Activated naive CD8-positive, alpha-beta T cell treated with anti-CD3 and anti-CD28 coated beads for 36 hours (primary cell): ENCODE results near the gene GLUL. TPM values are rescaled to one million over a fixed set of nuclear protein-coding genes. Genes with fewer than 3 reads are reported as not detected.
"Not testable (repeated sequence)": the region's sequence is repeated elsewhere in the genome, so short reads cannot be mapped to it uniquely, and the experiment has no call there.

Source experiments
- DNase-seq: peaks from one replicate; pipeline ENCODE4 v3.0.0; 2021
- H3K27ac Mint-ChIP-seq: one replicate; pipeline ENCODE4 v1.8.0; 2022; ENCODE audit warnings: mild to moderate bottlenecking, moderate library complexity, mixed read lengths
- H3K27me3 Mint-ChIP-seq: one replicate; pipeline ENCODE4 v1.8.0; 2022; ENCODE audit warnings: mild to moderate bottlenecking, mixed read lengths
- H3K36me3 Mint-ChIP-seq: one replicate; pipeline ENCODE4 v1.8.0; 2021; ENCODE audit warnings: mild to moderate bottlenecking, mixed read lengths
- H3K4me1 Mint-ChIP-seq: one replicate; pipeline ENCODE4 v1.8.0; 2021; ENCODE audit warnings: mixed read lengths
- H3K4me3 Mint-ChIP-seq: one replicate; pipeline ENCODE4 v1.8.0; 2022; ENCODE audit warnings: mild to moderate bottlenecking, moderate library complexity, mixed read lengths
- H3K9me3 Mint-ChIP-seq: one replicate; pipeline ENCODE4 v1.8.0; 2022; ENCODE audit warnings: mixed read lengths
- total RNA-seq, 2 experiments: library from RNA; stranded (reverse); gene quantifications; one replicate each; pipeline ENCODE4 v1.2.3, GENCODE V29; 2021

GLUL gene
- total RNA-seq, 2 experiments from 2014 or later, result 24.0 to 25.2 TPM

GRCh38 chr1:182385885-182386853 is 5.4 kb downstream of the GLUL start:
- Mint-ChIP-seq H3K27me3 (peaks cover 31% of the 10 kb centered on the region), H3K36me3 (peaks cover 7% of the 10 kb centered on the region), H3K4me3 (no peak overlapping the region), H3K4me1 (peaks cover 14% of the 10 kb centered on the region), H3K27ac (no peak overlapping the region), H3K9me3 (no peaks in the 10 kb centered on the region)
- no peak for DNase-seq

DNA sequence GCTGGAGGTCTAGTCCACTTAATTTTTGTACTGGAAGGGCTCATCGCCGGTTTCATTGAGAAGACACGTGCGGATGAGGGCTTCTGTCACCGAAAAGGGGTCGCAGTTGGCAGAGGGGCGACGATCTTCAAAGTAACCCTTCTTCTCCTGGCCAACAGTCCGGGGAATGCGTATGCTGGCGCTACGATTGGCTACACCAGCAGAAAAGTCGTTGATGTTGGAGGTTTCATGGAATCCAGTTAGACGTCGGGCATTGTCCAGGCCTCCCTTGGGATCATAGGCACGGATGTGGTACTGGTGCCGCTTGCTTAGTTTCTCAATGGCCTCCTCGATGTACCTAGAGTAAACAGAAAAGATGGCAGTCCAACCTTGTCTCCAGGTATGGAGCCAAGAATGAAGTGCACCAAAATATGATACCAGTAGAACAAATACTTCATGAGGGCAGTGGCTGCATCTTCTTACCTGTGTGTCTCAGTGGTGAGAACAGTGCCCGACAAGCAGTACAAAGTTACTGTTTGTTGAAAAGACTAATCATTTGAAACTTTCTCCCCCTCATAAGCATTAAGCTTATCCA is 7.1 kb downstream of the GLUL start:
- H3K36me3 Mint-ChIP-seq, result peaks cover 1% of the 10 kb centered on the region

DNA sequence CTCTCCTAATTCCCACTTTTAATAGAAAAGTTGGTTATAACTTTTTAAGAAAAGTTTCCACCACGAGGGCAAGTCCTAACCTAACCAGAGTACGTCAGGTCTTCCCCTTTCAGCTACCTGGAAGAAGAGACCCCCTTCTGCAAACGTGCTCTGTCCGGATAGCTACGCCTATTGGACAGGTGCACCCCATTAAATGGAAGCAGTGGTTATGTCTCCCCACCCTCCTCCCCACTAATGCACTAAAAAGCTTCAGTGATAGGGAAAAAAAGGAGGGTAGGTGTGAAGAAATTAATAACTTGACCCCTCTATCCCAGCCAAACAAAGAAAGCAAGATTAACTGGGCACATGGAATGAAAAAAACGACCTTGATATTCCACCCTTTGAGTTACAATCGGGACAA is 7.7 kb downstream of the GLUL start:
- Mint-ChIP-seq H3K4me3 (no peak overlapping the region), H3K9me3 (no peaks in the 10 kb centered on the region), H3K36me3 (peaks cover 1% of the 10 kb centered on the region), H3K27me3 (peaks cover 9% of the 10 kb centered on the region), H3K4me1 (peaks cover 1% of the 10 kb centered on the region), H3K27ac (no peak overlapping the region)
- DNase-seq, result no peak

More for the DNA sequence above, 7.1 kb downstream of the GLUL start:
- Mint-ChIP-seq H3K4me1 (peaks cover 2% of the 10 kb centered on the region), H3K27me3 (peaks cover 14% of the 10 kb centered on the region), H3K27ac (no peak overlapping the region), H3K9me3 (no peaks in the 10 kb centered on the region), H3K4me3 (no peak overlapping the region)
- no peak for DNase-seq

- DNase-seq, result no peak
- Mint-ChIP-seq H3K9me3 (no peaks in the 10 kb centered on the region), H3K4me1 (no peaks in the 10 kb centered on the region), H3K4me3 (no peak overlapping the region), H3K27ac (no peak overlapping the region), H3K36me3 (peaks cover 1% of the 10 kb centered on the region), H3K27me3 (peaks cover 8% of the 10 kb centered on the region)
These were observed 8.4 kb downstream of the GLUL start for GRCh38 chr1:182383037-182383661.

DNA sequence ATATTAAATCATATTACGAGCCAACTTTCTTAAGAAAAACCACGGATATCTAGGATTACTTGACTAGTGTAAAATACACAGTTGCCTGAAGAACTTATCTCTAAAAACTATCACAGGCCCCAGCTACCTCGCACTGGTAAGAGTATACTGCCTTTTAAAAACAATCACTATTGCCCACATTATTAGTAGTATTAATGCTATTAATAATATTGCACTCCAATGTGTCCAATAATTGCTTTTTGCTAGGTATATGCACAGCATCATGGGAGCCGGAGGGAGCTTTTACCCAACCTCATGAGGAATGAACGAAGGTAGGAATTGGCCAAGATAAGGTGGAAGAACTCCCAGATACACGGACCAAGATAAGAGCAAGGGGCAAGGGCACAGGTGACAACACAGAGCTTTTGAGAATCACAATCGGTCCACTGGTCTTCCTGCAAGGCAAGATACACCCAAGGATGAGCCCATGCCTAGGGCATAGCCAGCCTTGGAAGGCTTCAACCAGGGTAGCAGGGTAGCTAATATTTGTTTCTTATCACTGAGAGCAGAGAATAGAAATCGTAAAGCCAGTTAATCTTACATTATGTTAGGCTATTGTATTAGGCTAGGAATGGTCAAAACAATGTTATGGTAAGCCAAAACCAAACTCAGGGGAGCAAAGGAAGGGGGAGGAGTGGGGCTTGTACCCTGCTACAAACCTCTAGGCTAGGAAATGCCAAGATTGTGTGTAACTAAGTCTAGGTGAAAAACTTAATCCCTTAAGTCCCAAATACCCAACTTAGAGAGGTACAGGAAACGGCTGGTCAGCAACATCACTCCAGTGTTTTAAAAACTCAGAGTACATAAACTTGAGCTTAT is 9.4 kb downstream of the GLUL start:
- H3K4me3 Mint-ChIP-seq, result no peak overlapping the region

GRCh38 chr1:182380199-182380598 is 11.4 kb downstream of the GLUL start:
- no peak for DNase-seq
- H3K27ac Mint-ChIP-seq, result no peak overlapping the region
- no peaks in the 10 kb centered on the region for H3K27me3 Mint-ChIP-seq
- no peaks in the 10 kb centered on the region for H3K36me3 Mint-ChIP-seq
- H3K4me3 Mint-ChIP-seq, result no peak overlapping the region
- no peaks in the 10 kb centered on the region for H3K4me1 Mint-ChIP-seq
- H3K9me3 Mint-ChIP-seq, result no peaks in the 10 kb centered on the region

More for the DNA sequence above, 9.4 kb downstream of the GLUL start:
- no peaks in the 10 kb centered on the region for H3K4me1 Mint-ChIP-seq
- no peak for DNase-seq
- H3K36me3 Mint-ChIP-seq, result peaks cover 1% of the 10 kb centered on the region
- no peaks in the 10 kb centered on the region for H3K9me3 Mint-ChIP-seq
- H3K27me3 Mint-ChIP-seq, result peaks cover 3% of the 10 kb centered on the region
- H3K27ac Mint-ChIP-seq, result no peak overlapping the region

- H3K36me3 Mint-ChIP-seq, DNase-seq, H3K4me1 Mint-ChIP-seq, H3K27me3 Mint-ChIP-seq, H3K4me3 Mint-ChIP-seq, H3K9me3 Mint-ChIP-seq, H3K27ac Mint-ChIP-seq: not testable (repeated sequence)
These were observed 11.8 kb downstream of the GLUL start for GRCh38 chr1:182379781-182380180.

GRCh38 chr1:182376936-182377574 is 14.5 kb downstream of the GLUL start:
- no peak overlapping the region for H3K4me3 Mint-ChIP-seq
- no peaks in the 10 kb centered on the region for H3K27me3 Mint-ChIP-seq
- no peak for DNase-seq
- H3K4me1 Mint-ChIP-seq, result no peaks in the 10 kb centered on the region
- H3K36me3 Mint-ChIP-seq, result no peaks in the 10 kb centered on the region
- H3K27ac Mint-ChIP-seq, result no peak overlapping the region
- no peaks in the 10 kb centered on the region for H3K9me3 Mint-ChIP-seq

GRCh38 chr1:182374101-182374834 is 17.3 kb downstream of the GLUL start:
- Mint-ChIP-seq H3K27me3 (no peaks in the 10 kb centered on the region), H3K4me1 (no peaks in the 10 kb centered on the region), H3K4me3 (no peak overlapping the region), H3K36me3 (no peaks in the 10 kb centered on the region), H3K9me3 (no peaks in the 10 kb centered on the region), H3K27ac (no peak overlapping the region)
- no peak for DNase-seq

- Mint-ChIP-seq H3K27me3 (no peaks in the 10 kb centered on the region), H3K4me1 (no peaks in the 10 kb centered on the region), H3K4me3 (no peak overlapping the region), H3K27ac (no peak overlapping the region), H3K36me3 (no peaks in the 10 kb centered on the region), H3K9me3 (no peaks in the 10 kb centered on the region)
- no peak for DNase-seq
These were observed 21.1 kb downstream of the GLUL start for GRCh38 chr1:182370532-182370931.

DNA sequence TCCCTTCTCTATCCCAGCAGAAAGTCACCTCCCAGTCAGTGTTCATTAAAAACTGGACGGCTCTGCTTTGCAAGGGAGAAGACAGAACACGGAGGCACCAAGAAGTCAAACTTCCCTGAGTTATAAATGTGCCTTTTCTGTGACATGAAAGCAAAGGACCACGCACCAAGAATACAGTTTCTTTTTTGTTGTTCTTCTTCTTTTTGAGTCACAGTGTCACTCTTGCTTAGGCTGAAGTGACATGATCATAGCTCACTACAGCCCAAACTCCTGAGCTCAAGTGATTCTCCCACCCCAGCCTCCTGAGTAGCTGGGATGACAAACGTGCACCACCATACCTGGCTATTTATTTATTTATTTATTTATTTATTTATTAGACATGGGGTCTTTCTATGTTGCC is 22.7 kb downstream of the GLUL start:
- Mint-ChIP-seq H3K4me3 (no peak overlapping the region), H3K36me3 (no peaks in the 10 kb centered on the region), H3K27ac (no peak overlapping the region), H3K27me3 (no peaks in the 10 kb centered on the region), H3K4me1 (no peaks in the 10 kb centered on the region), H3K9me3 (no peaks in the 10 kb centered on the region)
- no peak for DNase-seq

DNA sequence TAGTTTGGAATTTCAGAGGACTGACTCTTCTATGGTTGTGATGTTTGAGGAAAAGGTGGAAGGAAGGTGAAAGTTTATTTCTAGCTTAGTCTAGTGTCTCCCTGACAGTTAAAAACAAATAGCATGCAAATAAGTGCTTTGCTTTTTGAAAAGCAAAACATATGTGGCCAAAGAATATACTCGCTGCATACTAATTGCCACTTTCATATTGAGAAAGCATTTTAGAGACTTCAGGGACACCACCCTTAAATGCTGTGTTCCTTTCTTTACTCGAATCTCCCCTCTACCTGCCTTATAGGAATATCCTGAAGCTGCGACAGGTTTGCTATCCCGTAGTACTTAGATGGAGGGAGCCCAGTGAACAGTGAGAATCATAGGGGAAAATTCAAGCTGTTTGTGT is 23.2 kb downstream of the GLUL start:
- Mint-ChIP-seq H3K4me1 (no peaks in the 10 kb centered on the region), H3K4me3 (no peak overlapping the region), H3K27ac (no peak overlapping the region), H3K36me3 (no peaks in the 10 kb centered on the region), H3K27me3 (no peaks in the 10 kb centered on the region), H3K9me3 (no peaks in the 10 kb centered on the region)
- DNase-seq, result no peak

GRCh38 chr1:182367926-182368325 is 23.7 kb downstream of the GLUL start:
- no peak overlapping the region for H3K4me3 Mint-ChIP-seq
- no peaks in the 10 kb centered on the region for H3K4me1 Mint-ChIP-seq
- H3K27me3 Mint-ChIP-seq, result no peaks in the 10 kb centered on the region
- DNase-seq, result no peak
- H3K9me3 Mint-ChIP-seq, result no peaks in the 10 kb centered on the region
- no peak overlapping the region for H3K27ac Mint-ChIP-seq
- no peaks in the 10 kb centered on the region for H3K36me3 Mint-ChIP-seq

DNA sequence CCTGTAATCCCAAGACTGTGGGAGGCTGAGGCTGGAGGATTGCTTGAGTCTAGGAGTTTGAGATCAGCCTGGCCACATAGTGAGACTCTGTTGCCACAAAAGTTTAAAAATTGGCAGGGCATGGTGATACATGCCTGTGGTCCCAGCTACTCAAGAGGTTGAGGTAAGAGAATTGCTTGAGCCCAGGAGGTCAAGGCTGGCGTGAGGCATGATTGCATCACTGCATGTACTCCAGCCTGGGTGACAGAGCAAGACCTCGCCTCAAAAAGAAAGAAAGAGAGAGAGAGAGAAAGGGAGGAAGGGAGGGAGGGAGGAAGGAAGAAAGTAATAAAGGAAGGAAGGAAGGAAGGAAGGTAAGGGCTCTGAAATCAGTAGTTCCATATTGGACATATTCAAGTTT is 25.0 kb downstream of the GLUL start:
- Mint-ChIP-seq H3K27ac (no peak overlapping the region), H3K4me1 (no peaks in the 10 kb centered on the region), H3K4me3 (no peak overlapping the region), H3K27me3 (no peaks in the 10 kb centered on the region), H3K36me3 (no peaks in the 10 kb centered on the region), H3K9me3 (no peaks in the 10 kb centered on the region)
- no peak for DNase-seq
